Aorta (tissue), 5 donors: Measurements from ENCODE around the gene SULT1A2. TPM values are rescaled to one million over a fixed set of nuclear protein-coding genes. Genes with fewer than 3 reads are reported as not detected.
A peak's percentile ranks its signal among the peaks of the same experiment; 100 is the strongest.
"Not testable (repeated sequence)": the region's sequence is repeated elsewhere in the genome, so short reads cannot be mapped to it uniquely, and the experiment has no call there.

Experiments used
- ATAC-seq: fragments of 200-7000 bp; cut with Tn5 transposase; one replicate; pipeline ENCODE4 v1.9.1; 2022; ENCODE audit warnings: moderate library complexity; ENCODE audit not compliant: low FRiP score
- DNase-seq, 2 donors: peaks; one replicate each; pipeline ENCODE4 v3.0.0-alpha.2; 2020
- H3K27ac ChIP-seq, 2 donors: one replicate each; pipeline ENCODE4 v1.5.1; 2013; ENCODE audit warnings: low read length in 2 of 2, mild to moderate bottlenecking in 2 of 2, moderate library complexity in 2 of 2, control low read depth in 1 of 2, inconsistent platforms in 1 of 2, low read depth in 1 of 2
- H3K27me3 ChIP-seq, 2 donors: one replicate each; pipeline ENCODE4 v1.6.1; 2013; ENCODE audit warnings: control low read depth in 1 of 2, low read length in 1 of 2, mild to moderate bottlenecking in 1 of 2, moderate library complexity in 1 of 2; ENCODE audit not compliant: insufficient read depth in 2 of 2, control insufficient read depth in 1 of 2
- H3K36me3 ChIP-seq, 2 donors: one replicate each; pipeline ENCODE4 v1.6.1; 2013; ENCODE audit warnings: control low read depth in 1 of 2, low read length in 1 of 2, mild to moderate bottlenecking in 1 of 2; ENCODE audit not compliant: insufficient read depth in 2 of 2, control insufficient read depth in 1 of 2
- H3K4me1 ChIP-seq, 2 donors: one replicate each; pipeline ENCODE4 v1.6.1; 2013; ENCODE audit warnings: low read length in 2 of 2, control low read depth in 1 of 2, mild to moderate bottlenecking in 1 of 2, moderate library complexity in 1 of 2; ENCODE audit not compliant: insufficient read depth in 2 of 2, control insufficient read depth in 1 of 2
- H3K4me3 ChIP-seq, 2 donors: one replicate each; pipeline ENCODE4 v1.5.1; 2013; ENCODE audit warnings: low read length in 2 of 2, control low read depth in 1 of 2, mild to moderate bottlenecking in 1 of 2
- H3K9me3 ChIP-seq: one replicate; pipeline ENCODE4 v1.6.1; 2013; ENCODE audit warnings: mild to moderate bottlenecking, low read length; ENCODE audit not compliant: control insufficient read depth
- WGBS, 2 donors: extraction: QIAGEN DNeasy Blood & Tissue Kit; methylation state at CpG; one replicate each; pipeline ENCODE4 v1.1.7; 2013; 5-methylcytosine and 5-hydroxymethylcytosine counted together
- intact Hi-C, 2 donors: fragments of 100-400 bp; cut with DNase I; formaldehyde crosslinking; loops; one replicate each; pipeline versions ENCODE4 v1.14.2 to v1.15.0; 2022
- polyA plus RNA-seq, 2 donors: library from polyadenylated mRNA; stranded (reverse); fragments of 200-250 nt; gene quantifications; one replicate each; pipeline ENCODE4 v1.2.3, GENCODE V29; 2013
- total RNA-seq, 2 donors: library from RNA; stranded (reverse); fragmentation: NEBNext Ultra II Directional; extraction: Animal tissue kit (Norgen Biotek cat#: 25700); gene quantifications; one replicate each; pipeline ENCODE4 v1.2.1, GENCODE V29; 2021
- donor health status: healthy with polysubstance abuse.
- donor health status: Bipolar disorder and iron deficiency.
- donor health status: DM: no; HTN: no; CAD: no.
- donor health status: DM: no; HTN: no; CAD: no.
- donor health status: DM: yes; HTN: yes; CAD: no.

Gene SULT1A2
- total and polyA plus RNA-seq, 4 donors, result 0.81 to 9.8 (median 1.8) TPM; not detected in 1

DNA sequence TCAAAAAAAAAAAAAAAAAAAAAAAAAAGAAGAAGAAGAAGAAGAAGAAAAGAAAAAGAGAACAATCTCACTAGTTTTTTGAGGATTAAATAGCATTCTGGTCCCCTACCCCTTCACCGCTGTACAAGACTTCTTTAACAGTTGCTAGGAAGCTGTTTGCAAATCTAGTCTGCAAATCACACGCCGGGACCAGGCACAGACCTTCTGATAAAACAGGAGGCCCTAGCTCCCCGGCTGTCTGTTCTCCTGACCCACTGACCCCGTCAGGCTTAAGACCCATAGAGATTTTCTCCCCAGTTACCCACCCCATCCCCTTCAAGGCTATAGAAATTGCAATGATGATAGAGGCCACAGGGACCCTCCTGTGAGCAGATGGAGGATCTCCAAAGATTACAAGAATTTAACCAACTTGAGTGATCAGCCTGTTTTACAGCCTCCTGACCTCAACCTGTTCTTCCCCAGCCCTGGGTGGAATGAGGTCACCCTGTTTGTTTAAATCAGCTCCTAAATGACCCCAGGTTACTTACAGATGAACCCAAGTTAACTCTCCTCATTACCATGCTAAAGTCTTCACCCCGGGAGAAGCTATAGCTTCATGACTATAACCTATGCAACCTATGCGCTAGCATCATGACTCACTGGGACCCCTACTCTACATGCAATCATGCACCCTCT lies 24.8 kb upstream of the SULT1A2 start:
- intact Hi-C loops, result no loop called here
- no peaks in the 10 kb centered on the region for H3K4me1 ChIP-seq
- no peak for ATAC-seq
- DNase-seq, result no peak
- 86 to 88% methylated on average over 7 of the region's 7 CpGs for WGBS, 2 donors
- H3K4me3 ChIP-seq, result no peak overlapping the region
- H3K36me3 ChIP-seq, result no peaks in the 10 kb centered on the region
- no peak overlapping the region for H3K27ac ChIP-seq
- H3K27me3 ChIP-seq, result peaks cover 0 to 2% of the 10 kb centered on the region in 2 donors
- no peaks in the 10 kb centered on the region for H3K9me3 ChIP-seq

DNA sequence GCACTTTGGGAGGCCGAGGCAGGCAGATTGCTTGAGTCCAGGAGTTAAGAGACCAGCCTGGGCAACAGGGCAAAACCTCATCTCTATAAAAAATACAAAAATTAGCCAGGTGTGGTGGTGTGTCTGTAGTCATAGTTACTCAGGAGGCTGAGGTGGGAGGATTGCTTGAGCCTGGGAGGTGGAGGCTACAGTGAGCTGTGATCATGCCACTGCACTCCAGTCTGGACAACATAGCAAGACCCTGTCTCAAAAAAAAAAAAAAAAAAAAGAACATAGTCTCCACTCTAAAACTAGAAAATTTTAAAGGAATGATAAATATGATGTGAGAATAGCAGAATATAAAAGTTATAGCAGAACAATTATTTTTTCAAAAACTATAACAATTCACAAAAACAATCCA lies 23.5 kb upstream of the SULT1A2 start:
- intact Hi-C loops, H3K9me3 ChIP-seq, H3K4me1 ChIP-seq, H3K36me3 ChIP-seq, ATAC-seq, H3K27ac ChIP-seq, DNase-seq, H3K4me3 ChIP-seq, H3K27me3 ChIP-seq: not testable (repeated sequence)
- 82 to 89% methylated on average over 1 of the region's 1 CpG for WGBS, 2 donors

DNA sequence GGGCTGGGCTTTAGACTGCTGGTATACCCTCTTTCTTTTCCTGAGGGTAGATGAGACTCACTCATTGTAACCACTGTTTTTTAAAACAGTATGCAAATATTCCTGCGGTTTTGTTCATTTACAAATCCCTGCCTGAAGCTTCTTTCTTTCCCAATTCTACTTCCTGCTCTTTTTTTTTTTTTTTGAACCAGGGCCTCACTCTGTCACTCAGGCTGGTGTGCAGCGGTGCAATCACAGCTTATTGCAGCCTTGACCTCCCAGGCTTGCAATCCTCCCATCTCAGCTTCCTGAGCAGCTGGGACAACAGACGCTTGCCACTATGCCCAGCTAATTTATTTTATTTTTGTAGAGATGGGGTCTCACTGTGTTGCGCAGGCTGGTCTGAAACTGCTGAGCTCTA lies 21.0 kb upstream of the SULT1A2 start:
- DNase-seq (no peak), ATAC-seq (no peak)
- Histone ChIP-seq H3K4me3 (no peak overlapping the region), H3K27ac (no peak overlapping the region), H3K36me3 (no peaks in the 10 kb centered on the region), H3K4me1 (no peaks in the 10 kb centered on the region), H3K9me3 (no peaks in the 10 kb centered on the region), H3K27me3 (no peaks in the 10 kb centered on the region)
- 69 to 75% methylated on average over 4 of the region's 4 CpGs for WGBS, 2 donors
- intact Hi-C loops, result no loop called here

DNA sequence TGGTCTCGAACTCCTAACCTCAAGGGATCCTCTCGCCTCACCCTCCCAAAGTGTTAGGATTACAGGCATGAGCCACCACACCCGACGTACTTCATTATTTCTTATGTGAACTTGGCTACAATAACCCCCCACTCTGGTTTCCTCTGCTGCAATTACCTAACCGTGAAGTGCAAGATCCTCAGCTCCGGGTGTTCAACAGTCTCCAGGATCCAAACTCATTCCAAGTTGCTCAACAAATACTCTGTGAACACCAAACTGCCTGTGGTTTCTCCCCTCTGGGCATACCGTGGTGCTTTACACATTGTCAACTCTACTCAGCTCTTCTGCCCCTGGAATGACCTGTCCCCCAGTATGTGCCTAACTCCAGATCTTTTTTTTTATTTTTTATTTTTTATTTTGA lies 19.8 kb upstream of the SULT1A2 start:
- no peaks in the 10 kb centered on the region for H3K27me3 ChIP-seq
- no peak overlapping the region for H3K27ac ChIP-seq
- no peaks in the 10 kb centered on the region for H3K9me3 ChIP-seq
- no peaks in the 10 kb centered on the region for H3K36me3 ChIP-seq
- 81% methylated on average over 7 of the region's 7 CpGs for WGBS, 2 donors
- H3K4me1 ChIP-seq, result no peaks in the 10 kb centered on the region
- DNase-seq (no peak), ATAC-seq (no peak)
- no peak overlapping the region for H3K4me3 ChIP-seq
- intact Hi-C loops, result no loop called here

DNA sequence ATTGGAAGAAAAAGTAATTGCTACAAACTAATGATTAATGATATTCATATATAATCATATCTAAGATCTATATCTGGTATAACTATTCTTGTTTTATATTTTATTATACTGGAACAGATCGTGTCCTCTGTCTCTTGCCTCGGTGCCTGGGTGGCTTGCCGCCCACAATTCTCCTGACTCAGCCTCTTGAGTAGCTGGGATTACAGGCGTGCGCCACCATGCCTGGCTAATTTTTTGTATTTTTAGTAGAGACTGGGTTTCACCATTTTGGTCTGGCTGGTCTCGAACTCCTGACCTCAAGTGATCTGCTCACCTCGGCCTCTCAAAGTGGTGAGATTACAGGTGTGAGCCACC lies 19.4 kb upstream of the SULT1A2 start:
- intact Hi-C loops, H3K36me3 ChIP-seq, ATAC-seq, H3K4me3 ChIP-seq, H3K9me3 ChIP-seq, DNase-seq, H3K27ac ChIP-seq, H3K4me1 ChIP-seq, H3K27me3 ChIP-seq: not testable (repeated sequence)
- WGBS, 2 donors, result 67 to 69% methylated on average over 7 of the region's 7 CpGs

DNA sequence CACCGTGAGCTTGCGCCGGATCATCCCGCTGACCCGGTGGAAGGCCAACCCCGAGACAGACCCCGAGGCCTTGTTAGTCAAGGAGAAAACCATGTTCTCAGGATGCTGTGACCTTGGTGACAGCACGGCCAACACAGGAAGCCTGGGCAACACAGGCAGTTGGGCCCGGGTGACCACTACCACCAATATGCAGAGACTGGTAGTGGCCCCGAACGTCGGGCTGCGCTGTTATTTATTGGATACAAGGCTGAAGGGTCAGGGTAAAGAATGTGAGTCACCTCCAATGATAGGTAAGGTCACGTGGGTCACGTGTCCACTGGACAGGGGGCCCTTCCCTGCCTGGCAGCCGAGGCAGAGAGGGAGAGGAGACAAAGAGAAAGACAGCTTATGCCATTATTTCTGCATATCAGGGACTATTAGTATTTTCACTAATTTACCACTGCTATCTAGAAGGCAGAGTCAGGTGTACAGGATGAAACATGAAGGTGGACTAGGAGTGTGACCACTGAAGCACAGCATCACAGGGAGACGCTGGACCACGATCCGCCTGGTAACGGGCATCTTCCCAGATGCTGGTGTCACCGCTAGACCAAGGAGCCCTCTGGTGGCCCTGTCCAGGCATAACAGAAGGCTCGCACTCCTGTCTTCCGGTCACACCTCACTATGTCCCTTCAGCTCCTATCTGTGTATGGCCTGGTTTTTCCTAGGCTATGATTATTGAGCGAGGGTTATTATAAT lies 18.8 kb upstream of the SULT1A2 start:
- H3K9me3 ChIP-seq, intact Hi-C loops, ATAC-seq, H3K36me3 ChIP-seq, H3K4me3 ChIP-seq, H3K27me3 ChIP-seq, H3K27ac ChIP-seq, H3K4me1 ChIP-seq: not testable (repeated sequence)
- WGBS, 2 donors, result 35 to 43% methylated on average over 16 to 17 of the region's 24 CpGs
- DNase-seq, result peak in 1 of 2 donors; percentile 73

DNA sequence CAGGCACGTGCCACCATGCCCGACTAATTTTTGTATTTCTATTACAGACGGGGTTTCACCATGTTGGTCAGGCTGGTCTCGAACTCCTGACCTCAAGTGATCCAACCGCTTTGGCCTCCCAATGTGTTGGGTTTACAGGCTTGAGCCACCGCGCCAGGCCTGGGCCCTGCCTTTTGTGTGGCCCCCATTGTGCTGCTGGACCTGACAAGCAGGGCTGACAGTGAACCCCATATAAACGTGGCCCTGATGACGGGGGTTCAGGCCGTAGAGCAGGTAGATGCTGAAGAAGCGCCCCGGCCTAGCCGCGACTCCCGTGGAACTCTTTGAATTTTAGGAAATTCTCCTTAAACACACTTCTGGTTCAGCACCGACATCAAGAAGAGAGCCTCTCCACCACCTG lies 17.7 kb upstream of the SULT1A2 start:
- 77% methylated on average over 13 to 15 of the region's 16 CpGs for WGBS, 2 donors
- intact Hi-C loops, H3K4me3 ChIP-seq, ATAC-seq, H3K4me1 ChIP-seq, H3K27me3 ChIP-seq, H3K27ac ChIP-seq, H3K9me3 ChIP-seq, DNase-seq, H3K36me3 ChIP-seq: not testable (repeated sequence)

DNA sequence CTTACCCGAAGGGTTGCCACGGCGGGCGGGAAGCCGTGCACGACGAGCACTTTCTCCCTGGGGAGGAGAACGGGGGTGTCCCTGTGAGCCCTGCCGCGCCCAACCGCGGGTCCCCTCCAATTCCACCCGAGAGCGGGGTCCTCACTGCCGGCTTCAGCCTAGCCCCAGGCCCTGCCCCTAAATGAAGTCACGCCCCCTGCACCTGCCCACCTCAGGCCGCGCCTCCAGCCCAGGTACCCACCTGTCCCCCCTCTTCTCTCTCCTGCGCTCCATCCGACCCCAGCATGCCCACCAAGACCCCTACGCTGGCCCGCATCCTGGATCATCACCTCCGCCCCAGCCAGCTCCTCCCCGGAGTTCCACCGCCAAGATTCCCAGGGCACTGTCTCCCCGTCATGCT lies 17.1 kb upstream of the SULT1A2 start:
- H3K27ac ChIP-seq, H3K4me1 ChIP-seq, ATAC-seq, intact Hi-C loops, H3K27me3 ChIP-seq, H3K4me3 ChIP-seq, H3K36me3 ChIP-seq, H3K9me3 ChIP-seq: not testable (repeated sequence)
- 18 to 22% methylated on average over 6 to 7 of the region's 26 CpGs for WGBS, 2 donors
- peak in 1 of 2 donors; percentile 58 for DNase-seq
